GM18951 (cell line): ENCODE results near the gene CDKN1C.

Source experiments
- POLR2A ChIP-seq: IDR thresholded peaks from 4 replicates; pipeline ENCODE4 v1.6.1; 2011; ENCODE audit warnings: mild to moderate bottlenecking; ENCODE audit not compliant: insufficient read length, insufficient read depth; ENCODE audit errors: extremely low read depth
- in situ Hi-C: fragments of 300-500 bp; cut with MboI; formaldehyde crosslinking; loops from one replicate; pipeline ENCODE4 v1.12.0; 2022; ENCODE audit warnings: low sequenced_read_pairs, mixed read lengths, inconsistent platforms; ENCODE audit not compliant: unreplicated experiment

Gene CDKN1C

GRCh38 chr11:2870969-2871680, 14.4 kb downstream of the CDKN1C start:
- TF ChIP-seq POLR2A: no peak
- in situ Hi-C loops: no loop called here

- no peak for TF ChIP-seq POLR2A
- in situ Hi-C loops: no loop called here
Measured at GRCh38 chr11:2870460-2870859, 15.1 kb downstream of the CDKN1C start.

DNA sequence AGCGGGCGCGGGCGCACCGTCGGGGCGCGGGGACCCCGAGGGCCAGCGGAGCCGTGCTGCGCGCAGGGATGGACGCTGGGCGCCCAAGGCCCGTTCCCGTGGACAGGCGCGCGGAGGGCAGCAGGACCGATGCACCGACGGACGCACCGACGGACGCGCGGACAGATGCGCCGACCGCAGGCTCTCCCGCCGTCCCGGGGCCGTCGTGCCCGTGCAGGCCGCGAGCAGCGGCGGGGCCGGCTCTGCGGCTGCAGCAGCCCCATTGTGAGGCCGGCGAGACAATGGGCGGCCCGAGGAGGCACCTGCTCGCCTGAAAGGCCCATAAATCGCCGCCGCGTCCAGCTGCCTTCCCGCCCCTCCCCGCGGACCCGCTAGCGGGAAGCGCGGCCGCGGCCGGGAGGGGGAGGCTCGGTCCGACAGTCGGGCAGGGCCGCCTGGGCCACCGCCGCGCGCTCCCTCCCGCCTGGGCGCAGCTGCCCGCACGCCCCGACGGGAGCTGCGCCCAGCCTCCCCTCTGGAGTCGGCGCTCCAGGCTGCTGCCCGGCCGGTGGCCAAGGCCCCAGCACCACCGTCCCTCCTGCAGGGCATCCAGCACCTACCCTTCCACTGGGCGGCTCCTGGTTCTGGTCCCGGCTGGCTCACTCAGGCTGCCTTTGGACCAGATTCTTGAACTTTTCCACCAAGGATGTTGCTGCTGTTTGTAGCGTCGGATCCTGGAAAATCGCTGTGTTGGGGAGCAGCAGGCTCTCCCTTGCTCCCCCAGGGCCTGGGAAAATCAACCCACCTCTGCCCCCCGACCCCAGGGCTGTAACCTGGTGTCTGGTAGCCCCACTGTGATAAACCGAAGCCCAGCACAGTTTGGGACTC, 15.8 kb downstream of the CDKN1C start:
- no peak for TF ChIP-seq POLR2A
- in situ Hi-C loops: no loop called here

- TF ChIP-seq POLR2A: no peak
- in situ Hi-C loops: no loop called here
Measured at GRCh38 chr11:2869134-2869526, 16.4 kb downstream of the CDKN1C start.

GRCh38 chr11:2868506-2869133, 17.0 kb downstream of the CDKN1C start:
- no peak for TF ChIP-seq POLR2A
- in situ Hi-C loops: no loop called here

DNA sequence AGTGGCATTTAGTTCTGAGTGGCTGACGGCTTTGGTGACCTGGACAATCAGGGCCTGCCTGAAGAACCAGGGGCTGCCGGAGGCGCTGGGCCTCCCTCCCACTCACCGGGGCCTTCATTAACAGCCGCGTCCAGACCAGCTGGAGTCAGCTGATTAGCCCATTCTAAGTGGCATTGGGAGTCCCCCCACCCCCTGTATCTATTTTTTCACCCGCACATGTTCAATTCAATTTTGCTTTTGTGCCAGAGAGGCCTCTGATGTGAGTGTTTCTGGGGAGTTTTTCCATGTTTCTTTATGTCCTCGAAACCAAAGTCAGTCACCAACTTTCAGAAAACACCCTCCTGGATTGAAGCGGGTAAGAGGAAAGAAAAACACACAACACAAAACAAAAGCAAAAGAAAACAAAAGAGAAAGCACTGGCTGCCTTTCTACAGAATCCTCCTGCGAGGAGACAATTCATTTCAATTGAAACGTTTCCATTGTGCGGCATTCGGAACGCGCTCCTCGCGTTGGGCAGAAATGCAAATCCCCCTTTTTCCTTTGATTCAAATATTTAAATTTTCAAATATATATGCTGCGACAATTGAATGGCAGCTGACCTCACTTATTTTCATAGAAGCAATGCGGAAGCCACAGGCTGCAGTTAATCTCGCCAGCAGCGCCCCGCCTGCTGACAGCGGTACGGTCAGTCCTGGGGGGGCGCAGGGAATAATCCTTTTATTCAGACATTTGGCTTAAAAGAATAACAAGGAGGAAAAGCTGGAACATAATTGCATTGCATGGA, 17.7 kb downstream of the CDKN1C start:
- no peak for TF ChIP-seq POLR2A
- in situ Hi-C loops: no loop called here

DNA sequence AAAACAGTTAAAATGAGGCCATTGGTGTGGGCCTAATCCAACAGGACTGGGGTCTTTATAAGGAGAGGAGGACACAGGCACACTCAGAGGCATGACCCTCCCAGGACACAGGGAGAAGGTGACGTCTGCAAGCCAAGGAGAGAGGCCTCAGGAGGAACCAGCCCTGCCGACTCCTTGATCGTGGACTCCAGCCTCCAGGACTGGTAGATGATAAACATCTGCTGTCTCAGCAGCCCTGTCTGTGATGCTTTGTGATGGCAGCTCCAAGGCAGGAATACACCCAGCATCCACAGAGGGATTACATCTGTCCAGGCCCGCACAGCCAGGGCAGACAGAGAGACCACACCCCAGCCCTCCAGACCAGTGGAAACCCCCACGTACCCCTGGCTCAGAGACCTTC, 18.4 kb downstream of the CDKN1C start:
- in situ Hi-C loops: no loop called here
- no peak for TF ChIP-seq POLR2A

- in situ Hi-C loops: no loop called here
- TF ChIP-seq POLR2A: no peak
Measured at GRCh38 chr11:2865922-2866577, 19.5 kb downstream of the CDKN1C start.

DNA sequence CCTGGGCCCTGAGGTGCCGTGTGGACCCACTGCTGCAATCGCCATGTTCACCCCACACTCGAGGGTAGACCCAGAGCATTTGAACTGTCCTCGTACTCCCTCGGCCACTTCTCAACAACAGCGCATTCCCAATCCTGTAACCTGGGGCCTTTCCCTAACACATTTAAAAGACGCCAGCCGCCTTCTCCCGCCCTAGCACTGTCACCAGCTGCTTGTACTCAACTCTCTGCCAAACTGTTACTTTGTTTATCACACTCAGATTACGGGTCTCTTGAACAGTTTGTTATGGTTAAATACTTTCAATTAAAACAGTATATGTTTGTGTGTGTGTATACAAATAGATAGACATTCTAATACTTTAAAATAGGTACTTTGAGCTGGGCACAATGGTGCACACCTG, 20.7 kb downstream of the CDKN1C start:
- in situ Hi-C loops: no loop called here
- no peak for TF ChIP-seq POLR2A

DNA sequence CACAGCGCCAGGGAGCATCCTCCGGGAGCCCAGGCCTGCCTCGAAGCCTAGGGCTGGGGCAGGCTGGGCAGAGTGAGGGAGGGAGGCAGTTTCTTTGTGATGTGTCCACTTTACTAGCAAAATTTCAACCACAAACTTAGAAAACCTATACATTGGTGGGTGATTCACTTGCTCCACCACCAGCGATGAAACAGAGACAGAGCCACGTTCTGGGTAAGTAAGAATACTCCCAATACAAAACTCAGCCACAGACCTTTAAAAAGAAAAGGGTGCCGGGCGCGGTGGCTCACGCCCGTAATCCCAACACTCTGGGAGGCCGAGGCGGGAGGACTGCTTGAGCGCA, 22.3 kb downstream of the CDKN1C start:
- TF ChIP-seq POLR2A: no peak
- in situ Hi-C loops: no loop called here

- TF ChIP-seq POLR2A: no peak
- in situ Hi-C loops: no loop called here
Measured at GRCh38 chr11:2862395-2863275, 22.9 kb downstream of the CDKN1C start.

DNA sequence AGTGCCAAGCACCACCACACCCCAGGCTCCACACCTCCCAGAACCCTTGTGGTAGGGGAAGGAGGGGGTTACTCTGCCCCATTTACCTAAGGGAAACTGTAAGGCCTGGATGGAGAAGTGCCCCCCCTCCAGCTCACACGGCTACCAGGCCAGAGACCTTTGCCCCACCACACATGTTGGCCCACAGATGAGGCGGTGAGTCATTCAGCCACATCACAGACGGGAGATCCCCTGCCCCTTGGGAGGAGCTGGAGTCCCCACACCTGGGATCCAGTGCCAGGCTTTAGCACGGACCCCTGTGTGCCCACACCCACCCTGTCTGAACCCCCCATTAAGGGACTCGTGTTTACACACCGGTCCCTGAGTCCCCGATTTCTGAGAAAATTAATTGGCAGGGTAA, 24.9 kb downstream of the CDKN1C start:
- TF ChIP-seq POLR2A: no peak
- in situ Hi-C loops: no loop called here

GRCh38 chr11:2859699-2860037, 25.9 kb downstream of the CDKN1C start:
- no peak for TF ChIP-seq POLR2A
- in situ Hi-C loops: no loop called here
